Stimulated activated effector memory CD8-positive, alpha-beta T cell treated with anti-CD3 and anti-CD28 coated beads, Interleukin-12 subunit alpha, Interleukin-12 subunit beta, amount 100 ng/mL, for 72 hours (primary cell): ENCODE measurements around the gene PKP1.

ENCODE experiments used
- ATAC-seq: fragments of 150-1000 bp; cut with Tn5 transposase; 2 replicates; pipeline ENCODE4 v1.10.0; 2021
- DNase-seq, 2 donors: peaks; one replicate each; pipeline ENCODE4 v3.0.0; 2021 to 2022; ENCODE audit warnings: low spot score in 2 of 2
- H3K27ac Mint-ChIP-seq: one replicate; pipeline ENCODE4 v1.8.0; 2022; ENCODE audit warnings: mild to moderate bottlenecking, mixed read lengths
- H3K36me3 Mint-ChIP-seq: one replicate; pipeline ENCODE4 v1.8.0; 2022; ENCODE audit warnings: mild to moderate bottlenecking, mixed read lengths
- H3K4me1 Mint-ChIP-seq: one replicate; pipeline ENCODE4 v1.8.0; 2022; ENCODE audit warnings: mixed read lengths
- H3K4me3 Mint-ChIP-seq: one replicate; pipeline ENCODE4 v1.8.0; 2022; ENCODE audit warnings: mild to moderate bottlenecking, mixed read lengths
- H3K9me3 Mint-ChIP-seq: one replicate; pipeline ENCODE4 v1.8.0; 2022; ENCODE audit warnings: mixed read lengths

Gene PKP1

DNA sequence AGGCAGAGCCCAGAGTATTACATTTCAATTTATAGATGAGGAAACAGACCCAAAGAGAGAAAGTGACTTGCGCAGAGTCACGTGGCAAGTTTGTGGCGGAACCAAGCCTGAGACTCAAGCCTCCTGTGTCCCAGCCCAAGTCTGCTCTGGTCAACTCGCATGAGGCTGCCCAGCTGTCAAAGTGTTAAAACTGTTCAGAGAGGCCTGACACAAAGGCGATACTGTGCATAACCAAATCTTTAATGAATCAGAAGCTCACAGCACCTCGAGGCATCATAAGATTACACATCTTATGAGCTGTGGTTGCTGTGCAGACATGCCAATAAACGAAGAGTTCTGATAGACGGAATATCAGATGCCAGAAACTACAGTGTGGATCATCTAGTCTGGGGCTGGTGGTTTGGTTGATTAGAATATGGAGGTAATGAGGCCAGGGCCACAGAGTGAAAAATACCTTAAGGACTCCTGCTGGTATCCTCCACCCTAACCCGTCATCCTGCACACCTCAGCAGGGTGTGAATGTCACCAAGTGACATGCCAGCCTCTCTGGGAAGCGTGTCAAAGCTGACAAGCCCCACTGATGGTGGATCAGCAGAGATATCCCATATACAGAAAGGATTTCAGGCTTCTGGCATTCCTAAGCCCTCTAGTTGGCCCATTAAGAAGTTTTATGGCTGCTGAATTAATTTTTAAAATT is 52.0 kb downstream of the PKP1 start:
- ATAC-seq: no peak
- H3K4me1 Mint-ChIP-seq: no peaks in the 10 kb centered on the region
- no peaks in the 10 kb centered on the region for H3K9me3 Mint-ChIP-seq
- H3K4me3 Mint-ChIP-seq: no peak overlapping the region
- DNase-seq: no peak
- no peak overlapping the region for H3K27ac Mint-ChIP-seq
- H3K36me3 Mint-ChIP-seq: no peaks in the 10 kb centered on the region

- Mint-ChIP-seq H3K4me1 (no peaks in the 10 kb centered on the region), H3K36me3 (no peaks in the 10 kb centered on the region), H3K27ac (no peak overlapping the region), H3K4me3 (no peak overlapping the region), H3K9me3 (no peaks in the 10 kb centered on the region)
- ATAC-seq: no peak
- DNase-seq: no peak
Observed at GRCh38 chr1:201335901-201336300, 52.6 kb downstream of the PKP1 start.

- Mint-ChIP-seq H3K27ac (no peak overlapping the region), H3K4me3 (no peak overlapping the region), H3K9me3 (no peaks in the 10 kb centered on the region), H3K4me1 (no peaks in the 10 kb centered on the region), H3K36me3 (no peaks in the 10 kb centered on the region)
- DNase-seq (no peak), ATAC-seq (no peak)
Observed at GRCh38 chr1:201336711-201337450, 53.6 kb downstream of the PKP1 start.

DNA sequence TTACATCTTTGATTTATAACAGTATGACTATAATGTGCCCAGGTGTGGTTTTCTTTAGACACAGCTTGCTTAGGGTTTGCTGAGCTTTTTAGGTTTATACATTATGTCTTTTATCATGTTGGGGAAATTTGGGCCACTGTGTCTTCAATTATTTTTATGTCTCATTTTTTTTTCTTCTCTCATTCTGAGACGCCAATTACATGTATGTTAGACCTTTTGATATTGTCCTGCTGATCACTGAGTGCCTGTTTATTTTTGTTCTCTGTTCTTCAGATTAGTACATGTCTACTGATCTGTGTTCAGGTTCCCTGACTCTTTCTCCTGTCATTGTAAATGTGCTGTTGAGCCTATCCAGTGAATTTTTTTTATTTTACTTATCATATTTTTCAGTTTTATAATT is 58.1 kb downstream of the PKP1 start:
- H3K9me3 Mint-ChIP-seq: no peaks in the 10 kb centered on the region
- H3K36me3 Mint-ChIP-seq: no peaks in the 10 kb centered on the region
- DNase-seq (no peak), ATAC-seq (no peak)
- H3K4me3 Mint-ChIP-seq: no peak overlapping the region
- no peak overlapping the region for H3K27ac Mint-ChIP-seq
- no peaks in the 10 kb centered on the region for H3K4me1 Mint-ChIP-seq

- H3K27ac Mint-ChIP-seq: no peak overlapping the region
- H3K9me3 Mint-ChIP-seq: no peaks in the 10 kb centered on the region
- no peaks in the 10 kb centered on the region for H3K4me1 Mint-ChIP-seq
- DNase-seq (no peak), ATAC-seq (no peak)
- H3K36me3 Mint-ChIP-seq: no peaks in the 10 kb centered on the region
- H3K4me3 Mint-ChIP-seq: no peak overlapping the region
Observed at GRCh38 chr1:201344206-201345080, 61.1 kb downstream of the PKP1 start.

- no peaks in the 10 kb centered on the region for H3K4me1 Mint-ChIP-seq
- H3K9me3 Mint-ChIP-seq: no peaks in the 10 kb centered on the region
- DNase-seq: no peak
- no peak overlapping the region for H3K27ac Mint-ChIP-seq
- no peak for ATAC-seq
- H3K4me3 Mint-ChIP-seq: no peak overlapping the region
- H3K36me3 Mint-ChIP-seq: no peaks in the 10 kb centered on the region
Observed at GRCh38 chr1:201345081-201345355, 61.7 kb downstream of the PKP1 start.

DNA sequence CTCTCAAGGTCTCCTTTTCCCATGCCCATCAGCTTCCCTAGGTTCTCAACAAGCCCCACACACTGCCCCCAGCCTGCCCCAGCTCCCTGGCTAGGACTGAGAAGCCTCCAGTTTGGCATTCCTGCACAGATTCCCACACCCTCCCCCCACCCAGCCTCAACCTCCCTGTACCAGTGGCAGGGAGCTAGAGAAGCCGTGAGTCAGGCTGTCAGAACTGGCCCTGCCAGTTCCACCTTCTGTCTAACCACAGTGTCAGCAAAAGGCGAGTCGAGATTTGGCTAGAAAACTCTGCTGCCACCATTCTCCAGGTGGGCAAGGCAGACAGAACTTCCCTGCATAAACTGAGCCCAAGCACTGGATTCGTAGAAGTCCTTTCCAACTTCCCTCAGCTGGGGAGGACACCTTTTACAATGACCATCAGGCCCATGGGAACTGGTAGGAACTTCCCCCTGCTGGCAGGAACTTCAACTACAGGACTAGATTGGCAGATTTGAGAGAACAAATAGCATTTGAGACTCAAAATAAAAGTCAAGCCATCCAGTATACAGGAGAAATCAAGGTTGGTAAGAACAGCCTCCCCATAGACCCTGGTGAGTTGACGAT is 63.1 kb downstream of the PKP1 start:
- Mint-ChIP-seq H3K4me3 (no peak overlapping the region), H3K9me3 (no peaks in the 10 kb centered on the region), H3K4me1 (no peaks in the 10 kb centered on the region), H3K36me3 (no peaks in the 10 kb centered on the region), H3K27ac (no peak overlapping the region)
- ATAC-seq (no peak), DNase-seq (no peak)

DNA sequence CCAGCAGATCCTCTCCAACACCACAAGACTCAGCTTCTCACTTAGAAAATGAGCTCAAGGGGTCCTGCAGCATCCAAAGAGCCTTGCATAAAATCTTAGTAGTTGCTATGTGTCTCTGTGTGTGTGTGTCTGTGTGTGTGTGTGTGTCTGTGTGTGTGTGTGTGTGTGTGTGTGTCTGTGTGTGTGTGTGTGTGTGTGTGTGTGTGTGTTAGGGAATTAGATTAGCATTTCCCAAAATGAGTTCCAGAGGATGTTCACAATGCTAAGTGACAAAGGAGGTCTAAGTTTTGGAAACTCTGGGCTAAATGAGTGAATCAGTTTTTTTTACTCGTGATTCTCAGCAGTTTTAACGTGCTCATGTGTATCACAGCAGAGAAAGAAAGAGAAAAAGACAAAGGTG is 63.7 kb downstream of the PKP1 start:
- DNase-seq (no peak), ATAC-seq (no peak)
- Mint-ChIP-seq H3K9me3 (no peaks in the 10 kb centered on the region), H3K36me3 (no peaks in the 10 kb centered on the region), H3K4me1 (no peaks in the 10 kb centered on the region), H3K27ac (no peak overlapping the region), H3K4me3 (no peak overlapping the region)

GRCh38 chr1:201347498-201348210 is 64.3 kb downstream of the PKP1 start:
- Mint-ChIP-seq H3K36me3 (no peaks in the 10 kb centered on the region), H3K4me1 (no peaks in the 10 kb centered on the region), H3K9me3 (no peaks in the 10 kb centered on the region), H3K4me3 (no peak overlapping the region), H3K27ac (no peak overlapping the region)
- DNase-seq: no peak
- ATAC-seq: no peak

DNA sequence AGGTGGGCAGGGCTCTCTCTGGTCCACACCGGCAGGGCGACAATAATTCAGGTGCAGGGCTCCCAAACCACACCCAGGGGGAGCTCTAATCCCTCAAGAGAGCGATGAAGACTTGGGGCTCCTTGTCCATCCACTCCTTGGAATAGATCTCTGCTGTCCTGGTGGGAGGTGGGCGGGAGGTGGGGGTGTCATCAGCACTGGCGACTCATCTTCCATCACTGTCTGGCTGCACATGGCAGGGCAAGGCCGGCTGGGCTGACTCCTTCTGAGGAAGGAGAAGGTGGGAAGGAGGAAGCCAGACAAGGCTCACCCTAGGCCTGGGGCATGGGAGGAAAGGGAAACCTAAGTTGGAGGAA is 64.9 kb downstream of the PKP1 start:
- DNase-seq (peak in 1 of 2 donors; percentile 60), ATAC-seq (peak; percentile 51)
- H3K4me3 Mint-ChIP-seq: no peak overlapping the region
- H3K4me1 Mint-ChIP-seq: no peaks in the 10 kb centered on the region
- no peak overlapping the region for H3K27ac Mint-ChIP-seq
- H3K9me3 Mint-ChIP-seq: no peaks in the 10 kb centered on the region
- no peaks in the 10 kb centered on the region for H3K36me3 Mint-ChIP-seq

DNA sequence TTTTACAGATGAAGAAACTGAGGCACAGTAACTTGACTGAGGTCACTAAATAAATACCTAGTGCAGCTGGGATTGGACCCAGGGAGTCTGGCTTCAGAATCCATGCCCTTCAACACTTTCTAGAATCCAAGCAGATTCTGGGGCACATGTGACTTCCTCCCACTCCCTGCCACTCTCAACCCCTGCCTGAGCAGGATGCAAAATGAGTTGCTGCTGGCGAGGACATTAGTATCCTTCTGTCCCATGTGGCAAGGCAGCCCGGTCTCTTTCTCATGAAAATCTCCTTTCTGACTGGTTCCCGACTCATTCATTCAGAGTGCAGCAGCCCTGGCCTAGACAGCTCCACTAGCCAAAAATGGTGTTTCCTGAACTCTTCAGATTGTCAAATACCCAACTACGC is 65.8 kb downstream of the PKP1 start:
- ATAC-seq (no peak), DNase-seq (no peak)
- H3K4me1 Mint-ChIP-seq: no peaks in the 10 kb centered on the region
- H3K36me3 Mint-ChIP-seq: no peaks in the 10 kb centered on the region
- H3K27ac Mint-ChIP-seq: no peak overlapping the region
- no peaks in the 10 kb centered on the region for H3K9me3 Mint-ChIP-seq
- H3K4me3 Mint-ChIP-seq: no peak overlapping the region

DNA sequence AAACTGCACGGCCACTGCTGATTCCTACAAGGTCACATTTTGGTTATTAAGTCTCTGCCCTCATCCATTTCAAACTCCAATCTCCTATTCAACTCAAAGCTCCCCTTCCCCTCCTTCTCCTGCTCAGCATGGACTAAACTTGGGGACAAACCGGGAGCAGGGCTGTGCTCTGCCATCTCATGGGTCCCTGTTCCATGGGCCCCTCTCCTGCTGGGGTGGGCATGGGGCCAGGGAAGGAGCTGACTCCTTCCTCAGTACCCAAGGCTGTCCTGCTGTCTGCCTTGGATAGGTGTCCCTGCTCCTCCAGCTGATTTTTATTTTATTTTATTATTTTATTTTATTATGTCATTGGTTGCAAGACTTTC is 67.0 kb downstream of the PKP1 start:
- Mint-ChIP-seq H3K27ac (no peak overlapping the region), H3K4me1 (no peaks in the 10 kb centered on the region), H3K4me3 (no peak overlapping the region), H3K9me3 (no peaks in the 10 kb centered on the region), H3K36me3 (no peaks in the 10 kb centered on the region)
- DNase-seq: no peak
- ATAC-seq: no peak

- no peak for ATAC-seq
Observed at GRCh38 chr1:201350884-201351283, 67.6 kb downstream of the PKP1 start.

GRCh38 chr1:201351617-201352016 is 68.3 kb downstream of the PKP1 start:
- Mint-ChIP-seq H3K4me1 (no peaks in the 10 kb centered on the region), H3K36me3 (no peaks in the 10 kb centered on the region), H3K4me3 (no peak overlapping the region), H3K27ac (no peak overlapping the region), H3K9me3 (no peaks in the 10 kb centered on the region)
- DNase-seq (no peak), ATAC-seq (no peak)

More at GRCh38 chr1:201350884-201351283, 67.6 kb downstream of the PKP1 start:
- no peak for DNase-seq
- no peak overlapping the region for H3K4me3 Mint-ChIP-seq
- H3K36me3 Mint-ChIP-seq: no peaks in the 10 kb centered on the region
- no peaks in the 10 kb centered on the region for H3K9me3 Mint-ChIP-seq
- H3K27ac Mint-ChIP-seq: no peak overlapping the region
- no peaks in the 10 kb centered on the region for H3K4me1 Mint-ChIP-seq
